SK-N-SH treated with all-trans-retinoic acid at 6 μM for 48 hours (cell line): ENCODE results near the gene GAREM1.

Experiments used
- ATAC-seq: fragments of 200-7000 bp; cut with Tn5 transposase; 3 replicates; pipeline ENCODE4 v1.9.1; 2020; ENCODE audit warnings: mild to moderate bottlenecking, moderate library complexity
- ARNTL ChIP-seq: fragments of 450-650 bp; formaldehyde crosslinking; IDR thresholded peaks from 2 replicates; pipeline ENCODE4 v1.5.0; 2020; ENCODE audit warnings: low read depth, mild to moderate bottlenecking, moderate library complexity, borderline replicate concordance
- BACH2 ChIP-seq: fragments of 250-450 bp; sonication (Bioruptor Pico); IDR thresholded peaks from 2 replicates; pipeline ENCODE4 v1.9.0; 2021; ENCODE audit warnings: mild to moderate bottlenecking, borderline replicate concordance
- CREB5 ChIP-seq: fragments of 250-450 bp; sonication (Bioruptor Pico); IDR thresholded peaks from 2 replicates; pipeline ENCODE4 v1.5.1; 2020; ENCODE audit warnings: low read depth, mild to moderate bottlenecking, moderate library complexity
- CSDC2 ChIP-seq: fragments of 250-450 bp; sonication (Bioruptor Pico); IDR thresholded peaks from 2 replicates; pipeline ENCODE4 v1.5.0; 2020; ENCODE audit warnings: mild to moderate bottlenecking, moderate library complexity
- CSRNP3 ChIP-seq: fragments of 250-450 bp; sonication (Bioruptor Pico); IDR thresholded peaks from 2 replicates; pipeline ENCODE4 v1.5.1; 2021; ENCODE audit warnings: mild to moderate bottlenecking, moderate library complexity
- ESRRG ChIP-seq: fragments of 250-450 bp; sonication (Bioruptor Pico); IDR thresholded peaks from 2 replicates; pipeline ENCODE4 v1.6.1; 2021; ENCODE audit warnings: mild to moderate bottlenecking
- GLIS3 ChIP-seq: fragments of 250-450 bp; sonication (Bioruptor Pico); IDR thresholded peaks from 2 replicates; pipeline ENCODE4 v1.5.0; 2020; ENCODE audit warnings: mild to moderate bottlenecking, moderate library complexity
- ISL1 ChIP-seq: fragments of 250-450 bp; sonication (Bioruptor Pico); IDR thresholded peaks from 2 replicates; pipeline ENCODE4 v2.1.2; 2022; ENCODE audit warnings: mild to moderate bottlenecking, moderate library complexity
- OSR1 ChIP-seq: fragments of 250-450 bp; sonication (Bioruptor Pico); IDR thresholded peaks from 2 replicates; pipeline ENCODE4 v1.8.0; 2022; ENCODE audit warnings: moderate library complexity, mild to moderate bottlenecking, inconsistent platforms
- PATZ1 ChIP-seq: fragments of 250-450 bp; sonication (Bioruptor Pico); IDR thresholded peaks from 2 replicates; pipeline ENCODE4 v1.8.0; 2020; ENCODE audit warnings: mild to moderate bottlenecking, moderate library complexity, borderline replicate concordance
- POU6F1 ChIP-seq: fragments of 250-450 bp; sonication (Bioruptor Pico); IDR thresholded peaks from 2 replicates; pipeline ENCODE4 v1.8.0; 2021; ENCODE audit warnings: low read depth, mild to moderate bottlenecking, moderate library complexity, borderline replicate concordance
- PPARA ChIP-seq: fragments of 250-450 bp; sonication (Bioruptor Pico); IDR thresholded peaks from 2 replicates; pipeline ENCODE4 v1.5.0; 2020; ENCODE audit warnings: mild to moderate bottlenecking, borderline replicate concordance
- RARB ChIP-seq: fragments of 250-450 bp; sonication (Bioruptor Pico); IDR thresholded peaks from 2 replicates; pipeline ENCODE4 v1.8.0; 2021; ENCODE audit warnings: mild to moderate bottlenecking, moderate library complexity
- SNAI2 ChIP-seq: fragments of 250-450 bp; sonication (Bioruptor Pico); IDR thresholded peaks from 2 replicates; pipeline ENCODE4 v1.5.0; 2020; ENCODE audit warnings: mild to moderate bottlenecking, moderate library complexity
- TCF4 ChIP-seq: fragments of 250-450 bp; sonication (Bioruptor Pico); IDR thresholded peaks from 2 replicates; pipeline ENCODE4 v1.8.0; 2021; ENCODE audit warnings: mild to moderate bottlenecking, moderate library complexity, borderline replicate concordance
- TOX ChIP-seq: fragments of 250-450 bp; sonication (Bioruptor Pico); IDR thresholded peaks from 2 replicates; pipeline ENCODE4 v1.8.0; 2021; ENCODE audit warnings: mild to moderate bottlenecking, moderate library complexity, borderline replicate concordance
- TSHZ2 ChIP-seq: fragments of 250-450 bp; sonication (Bioruptor Pico); IDR thresholded peaks from 2 replicates; pipeline ENCODE4 v1.5.0; 2020; ENCODE audit warnings: mild to moderate bottlenecking, moderate library complexity
- ZC3H10 ChIP-seq: fragments of 250-450 bp; sonication (Bioruptor Pico); IDR thresholded peaks from 2 replicates; pipeline ENCODE4 v1.5.1; 2021; ENCODE audit warnings: mild to moderate bottlenecking, moderate library complexity
- ZFP3 ChIP-seq: fragments of 250-450 bp; sonication (Bioruptor Pico); IDR thresholded peaks from 2 replicates; pipeline ENCODE4 v1.5.0; 2020; ENCODE audit warnings: mild to moderate bottlenecking, moderate library complexity
- ZFP30 ChIP-seq: fragments of 450-650 bp; formaldehyde crosslinking; IDR thresholded peaks from 2 replicates; pipeline ENCODE4 v1.5.0; 2022; ENCODE audit warnings: mild to moderate bottlenecking, moderate library complexity
- ZNF565 ChIP-seq: fragments of 450-650 bp; formaldehyde crosslinking; conservative IDR thresholded peaks from 2 replicates; pipeline ENCODE4 v1.5.0; 2020; ENCODE audit warnings: low read depth, mild to moderate bottlenecking, moderate library complexity
- ZNF70 ChIP-seq: fragments of 450-650 bp; formaldehyde crosslinking; IDR thresholded peaks from 2 replicates; pipeline ENCODE4 v1.5.0; 2020; ENCODE audit warnings: mild to moderate bottlenecking, moderate library complexity
- ZNF8 ChIP-seq: fragments of 450-650 bp; formaldehyde crosslinking; IDR thresholded peaks from 2 replicates; pipeline ENCODE4 v1.5.0; 2020; ENCODE audit warnings: mild to moderate bottlenecking, moderate library complexity

The GAREM1 gene

GRCh38 chr18:32483002-32483401 lies 12.3 kb upstream of the GAREM1 start (continued):
- TF ChIP-seq CSRNP3 (CRISPR knock-in tag) (peak; percentile 97), POU6F1 (CRISPR knock-in tag) (no peak), CREB5 (CRISPR knock-in tag) (peak; percentile 70), PPARA (CRISPR knock-in tag) (no peak), TCF4 (CRISPR knock-in tag) (peak; percentile 99), ARNTL (CRISPR knock-in tag) (no peak)
- TF ChIP-seq, all 23 proteins: peak for 10

GRCh38 chr18:32482117-32482516 lies 11.4 kb upstream of the GAREM1 start:
- TF ChIP-seq CREB5 (CRISPR knock-in tag) (no peak), ZNF565 (CRISPR knock-in tag) (no peak), TCF4 (CRISPR knock-in tag) (no peak), OSR1 (no peak), TOX (no peak), ESRRG (CRISPR knock-in tag) (no peak), SNAI2 (no peak), CSRNP3 (CRISPR knock-in tag) (no peak), ZFP3 (no peak), CSDC2 (no peak), ZNF8 (CRISPR knock-in tag) (no peak), TSHZ2 (CRISPR knock-in tag) (no peak), RARB (CRISPR knock-in tag) (no peak), ZC3H10 (no peak)
- ATAC-seq = no peak

GRCh38 chr18:32480581-32480980 lies 9.9 kb upstream of the GAREM1 start:
- ATAC-seq = no peak
- no peak for TF ChIP-seq RARB (CRISPR knock-in tag)
- TF ChIP-seq ARNTL (CRISPR knock-in tag) = no peak
- TF ChIP-seq ZC3H10 = no peak
- no peak for TF ChIP-seq BACH2 (CRISPR knock-in tag)
- no peak for TF ChIP-seq ZFP30 (CRISPR knock-in tag)
- TF ChIP-seq TSHZ2 (CRISPR knock-in tag) = no peak
- no peak for TF ChIP-seq OSR1
- TF ChIP-seq ZNF8 (CRISPR knock-in tag) = no peak
- TF ChIP-seq CSDC2 = no peak
- TF ChIP-seq GLIS3 (CRISPR knock-in tag) = no peak
- no peak for TF ChIP-seq PATZ1 (CRISPR knock-in tag)
- no peak for TF ChIP-seq ISL1 (CRISPR knock-in tag)
- TF ChIP-seq PPARA (CRISPR knock-in tag) = no peak
- TF ChIP-seq ZNF70 (CRISPR knock-in tag) = no peak
- TF ChIP-seq ZNF565 (CRISPR knock-in tag) = no peak
- no peak for TF ChIP-seq TOX
- no peak for TF ChIP-seq ZFP3
